Coronary artery (tissue), 2 donors: ENCODE measurements around the gene TDG.

Source experiments
- DNase-seq: peaks from one replicate; pipeline ENCODE4 v3.0.0-alpha.2; 2017; ENCODE audit warnings: low spot score
- H3K27ac ChIP-seq, 2 donors: fragments of 200-600 bp; sonication (generic); one replicate each; pipeline ENCODE4 v1.5.1; 2016 to 2019
- H3K4me3 ChIP-seq: fragments of 200-600 bp; sonication (generic); 2 replicates; pipeline ENCODE4 v1.5.1; 2016; ENCODE audit warnings: mild to moderate bottlenecking, moderate library complexity
- CTCF ChIP-seq: fragments of 200-600 bp; sonication (generic); IDR thresholded peaks from one replicate; pipeline ENCODE4 v1.5.1; 2019; ENCODE audit warnings: antibody characterized with exemption

The TDG gene

DNA sequence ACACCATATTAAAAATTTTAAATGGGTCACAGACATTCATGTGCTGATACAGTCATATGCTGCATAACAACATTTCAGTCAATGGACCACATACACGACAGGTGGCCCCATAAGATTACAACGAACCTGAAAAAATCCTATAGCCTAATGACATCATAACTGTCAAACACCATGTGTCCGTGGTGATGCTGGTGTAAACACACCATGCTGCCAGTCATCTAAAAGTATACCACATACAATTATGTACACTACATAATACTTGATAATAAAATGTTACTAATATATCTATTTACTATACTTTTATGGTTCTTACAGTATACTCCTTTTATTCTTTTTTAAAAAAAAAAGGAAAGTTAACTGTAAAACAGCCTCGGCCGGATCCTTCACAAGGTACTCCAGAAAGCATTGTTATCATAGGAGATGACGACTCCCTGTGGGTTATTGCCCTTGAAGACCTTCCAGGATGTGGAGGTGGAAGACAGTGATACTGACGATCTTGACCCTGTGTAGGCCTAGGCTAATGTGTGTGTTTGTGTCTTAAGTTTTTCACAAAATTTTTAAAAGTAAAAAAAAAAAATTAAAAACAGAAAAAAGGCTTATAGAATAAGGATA lies 5.0 kb upstream of the TDG start:
- no peak for DNase-seq
- Histone ChIP-seq H3K4me3 (no peak overlapping the region), H3K27ac (no peak overlapping the region)
- no peak for TF ChIP-seq CTCF

GRCh38 chr12:103962493-103962892 lies 3.2 kb upstream of the TDG start:
- Histone ChIP-seq H3K27ac (no peak overlapping the region), H3K4me3 (no peak overlapping the region)
- no peak for TF ChIP-seq CTCF
- DNase-seq: no peak

DNA sequence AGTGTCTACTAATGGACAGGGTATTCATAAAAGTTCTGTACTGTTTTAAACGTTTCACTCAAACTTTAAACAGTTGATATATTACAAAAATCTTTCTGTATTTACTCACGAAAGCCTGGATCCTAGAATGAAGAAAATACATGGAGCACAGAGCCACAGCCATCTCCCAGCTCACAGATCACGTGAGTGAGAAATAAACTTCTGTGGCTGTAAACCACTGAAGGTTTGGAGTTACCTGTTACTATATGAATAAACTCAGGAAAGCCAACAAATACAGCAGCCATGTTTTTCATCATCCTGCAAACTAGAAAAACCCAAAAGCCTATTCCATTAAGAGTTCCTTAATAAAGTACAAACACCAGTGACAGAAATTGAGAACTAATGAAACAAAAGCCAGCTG lies 867 bp upstream of the TDG start:
- no peak for TF ChIP-seq CTCF
- no peak for DNase-seq
- Histone ChIP-seq H3K4me3 (peak overlapping the region; percentile 90), H3K27ac (peak overlapping the region; percentile 93 to 97)

GRCh38 chr12:103965255-103965589 lies 450 bp upstream of the TDG start:
- H3K27ac ChIP-seq: peak overlapping the region; percentile 93 to 97
- TF ChIP-seq CTCF: no peak
- no peak for DNase-seq
- H3K4me3 ChIP-seq: peak overlapping the region; percentile 90

GRCh38 chr12:103966736-103967135 lies 1.1 kb downstream of the TDG start:
- H3K27ac ChIP-seq: peak overlapping the region; percentile 93 to 97
- H3K4me3 ChIP-seq: peak overlapping the region; percentile 90
- no peak for TF ChIP-seq CTCF
- DNase-seq: no peak

- DNase-seq: no peak
- Histone ChIP-seq H3K4me3 (no peak overlapping the region), H3K27ac (peak overlapping the region in 1 of 2 donors; percentile 21)
- TF ChIP-seq CTCF: no peak
Observed at GRCh38 chr12:103969391-103969790, 3.7 kb downstream of the TDG start.

DNA sequence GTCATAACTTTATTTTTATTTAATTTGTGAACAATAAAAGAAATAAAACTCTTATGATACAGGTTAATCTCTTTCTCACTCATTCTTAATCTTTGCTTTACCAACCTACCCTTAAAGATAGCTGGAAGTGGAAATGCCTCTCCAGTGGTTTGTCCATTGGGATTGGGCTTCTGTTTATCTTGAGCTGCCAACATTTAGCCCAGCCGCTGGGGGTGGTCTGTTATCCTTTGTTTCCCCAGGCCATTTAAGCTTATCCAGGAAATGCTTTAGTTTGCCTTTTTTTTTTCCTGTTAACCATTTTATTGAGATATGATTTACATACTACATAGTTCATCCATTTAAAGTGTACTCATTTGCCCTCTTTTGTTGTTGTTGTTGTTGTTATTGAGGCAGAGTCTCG lies 8.2 kb downstream of the TDG start:
- H3K27ac ChIP-seq: no peak overlapping the region
- no peak for DNase-seq
- H3K4me3 ChIP-seq: no peak overlapping the region
- TF ChIP-seq CTCF: no peak
